GM10266 (cell line): ENCODE results near the gene HBP1.

Experiments used
- DNase-seq: peaks from one replicate; pipeline ENCODE4 v3.0.0; 2012; ENCODE audit errors: extremely low spot score
- TF ChIP-seq, protein P1 (sequence below): IDR thresholded peaks from 2 replicates; pipeline ENCODE4 v1.5.1; 2012; ENCODE audit warnings: mild to moderate bottlenecking, low read depth; ENCODE audit not compliant: control insufficient read depth, insufficient read depth; ENCODE audit errors: missing control alignments

Gene HBP1

DNA sequence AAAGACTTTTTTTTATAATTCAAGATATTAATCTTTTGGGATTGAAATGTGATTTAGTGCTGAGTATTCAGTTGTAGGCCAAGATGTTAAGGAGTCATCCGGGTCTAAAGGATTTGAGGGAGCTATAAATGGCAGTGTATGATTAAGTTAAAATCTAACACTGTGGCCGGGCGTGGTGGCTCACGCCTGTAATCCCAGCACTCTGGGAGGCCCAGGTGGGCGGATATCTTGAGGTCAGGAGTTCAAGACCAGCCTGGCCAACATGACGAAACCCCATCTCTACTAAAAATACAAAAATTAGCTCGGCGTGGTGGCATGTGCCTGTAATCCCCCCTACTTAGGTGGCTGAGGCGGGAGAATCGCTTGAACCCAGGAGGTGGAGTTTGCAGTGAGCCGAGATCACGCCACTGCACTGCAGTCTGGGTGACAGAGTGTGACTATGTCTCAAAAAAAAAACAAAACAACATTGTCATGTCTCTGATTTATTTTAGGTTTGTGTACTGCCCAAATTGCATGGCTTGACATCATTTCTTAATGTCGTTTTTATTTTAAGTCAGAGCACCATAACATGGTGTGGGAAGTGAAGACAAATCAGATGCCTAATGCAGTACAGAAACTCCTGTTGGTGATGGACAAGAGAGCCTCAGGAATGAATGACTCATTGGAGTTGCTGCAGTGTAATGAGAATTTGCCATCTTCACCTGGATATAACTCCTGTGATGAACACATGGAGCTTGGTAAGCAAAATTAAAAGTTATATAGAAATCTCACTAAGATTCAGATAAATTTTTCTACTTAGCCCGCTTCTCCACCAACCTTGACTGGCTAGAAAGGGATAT is 10.7 kb downstream of the HBP1 start:
- no peak for DNase-seq
- TF ChIP-seq, protein P1, sequence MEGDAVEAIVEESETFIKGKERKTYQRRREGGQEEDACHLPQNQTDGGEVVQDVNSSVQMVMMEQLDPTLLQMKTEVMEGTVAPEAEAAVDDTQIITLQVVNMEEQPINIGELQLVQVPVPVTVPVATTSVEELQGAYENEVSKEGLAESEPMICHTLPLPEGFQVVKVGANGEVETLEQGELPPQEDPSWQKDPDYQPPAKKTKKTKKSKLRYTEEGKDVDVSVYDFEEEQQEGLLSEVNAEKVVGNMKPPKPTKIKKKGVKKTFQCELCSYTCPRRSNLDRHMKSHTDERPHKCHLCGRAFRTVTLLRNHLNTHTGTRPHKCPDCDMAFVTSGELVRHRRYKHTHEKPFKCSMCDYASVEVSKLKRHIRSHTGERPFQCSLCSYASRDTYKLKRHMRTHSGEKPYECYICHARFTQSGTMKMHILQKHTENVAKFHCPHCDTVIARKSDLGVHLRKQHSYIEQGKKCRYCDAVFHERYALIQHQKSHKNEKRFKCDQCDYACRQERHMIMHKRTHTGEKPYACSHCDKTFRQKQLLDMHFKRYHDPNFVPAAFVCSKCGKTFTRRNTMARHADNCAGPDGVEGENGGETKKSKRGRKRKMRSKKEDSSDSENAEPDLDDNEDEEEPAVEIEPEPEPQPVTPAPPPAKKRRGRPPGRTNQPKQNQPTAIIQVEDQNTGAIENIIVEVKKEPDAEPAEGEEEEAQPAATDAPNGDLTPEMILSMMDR = no peak

DNA sequence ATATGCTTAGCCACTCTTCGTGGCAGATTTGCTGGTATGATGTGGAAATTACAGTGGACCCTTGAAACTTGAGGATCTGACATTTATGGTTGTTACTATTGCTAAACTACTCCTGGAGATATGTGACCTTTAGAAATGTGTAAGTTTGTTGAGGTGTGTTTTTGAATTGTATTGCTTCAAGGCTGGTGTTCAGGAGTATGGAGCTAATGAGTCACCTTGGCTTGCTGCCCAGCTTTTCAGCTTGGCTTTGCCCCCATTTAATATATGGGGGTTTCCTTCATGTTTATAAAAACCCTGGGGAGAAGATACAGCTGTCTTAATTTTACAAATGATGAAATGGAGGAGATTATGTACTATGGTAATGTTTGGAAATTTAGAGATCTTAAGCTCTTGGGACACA is 11.6 kb downstream of the HBP1 start:
- TF ChIP-seq, protein P1 = no peak
- no peak for DNase-seq

DNA sequence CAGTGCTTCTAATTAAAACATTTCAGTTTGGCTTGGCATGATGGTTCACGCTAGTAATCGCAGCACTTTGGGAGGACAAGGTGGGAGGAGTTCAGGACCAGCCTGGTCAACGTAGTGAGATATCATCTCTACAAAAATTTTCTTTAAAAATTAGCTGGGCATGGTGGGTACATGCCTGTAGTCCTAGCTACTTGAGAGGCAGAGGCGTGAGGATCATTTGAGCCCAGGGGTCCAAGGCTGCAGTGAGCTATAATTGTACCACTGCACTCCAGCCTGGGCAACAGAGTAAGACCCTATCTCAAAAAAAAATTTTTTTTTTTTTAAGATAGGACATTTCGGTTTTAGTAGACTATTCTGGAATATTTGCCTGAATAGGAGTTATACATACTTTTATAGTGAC is 12.4 kb downstream of the HBP1 start:
- DNase-seq = no peak
- TF ChIP-seq, protein P1 = no peak

DNA sequence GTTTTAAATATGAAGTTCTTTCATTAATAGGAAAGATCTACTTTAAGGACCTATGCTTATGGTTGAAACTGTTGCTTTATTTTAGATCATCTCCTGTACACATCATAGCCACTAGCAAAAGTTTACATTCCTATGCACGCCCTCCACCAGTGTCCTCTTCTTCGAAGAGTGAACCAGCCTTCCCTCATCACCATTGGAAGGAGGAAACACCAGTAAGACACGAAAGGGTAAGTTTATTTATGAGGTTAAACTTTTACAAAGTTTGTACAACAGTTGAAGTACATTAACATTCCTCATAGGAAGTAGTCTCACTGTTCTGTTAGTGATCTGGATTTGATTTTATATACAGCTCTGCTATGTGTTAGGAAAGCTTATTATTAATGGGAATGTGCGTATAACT is 16.9 kb downstream of the HBP1 start:
- TF ChIP-seq, protein P1 = no peak
- no peak for DNase-seq

DNA sequence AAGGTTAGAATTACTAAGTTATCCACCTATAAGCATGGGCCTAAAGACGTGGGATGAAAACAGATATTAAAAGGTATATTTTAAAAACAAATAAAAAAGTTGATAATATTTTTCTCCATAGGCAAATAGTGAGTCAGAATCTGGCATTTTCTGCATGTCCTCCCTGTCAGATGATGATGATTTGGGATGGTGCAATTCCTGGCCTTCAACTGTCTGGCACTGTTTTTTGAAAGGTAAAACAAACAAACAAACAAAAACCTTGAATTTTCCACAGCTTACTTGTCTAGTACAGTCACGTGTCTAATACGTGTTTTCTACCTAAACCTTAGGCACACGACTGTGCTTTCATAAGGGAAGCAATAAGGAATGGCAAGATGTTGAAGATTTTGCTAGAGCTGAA is 17.4 kb downstream of the HBP1 start:
- DNase-seq = no peak
- TF ChIP-seq, protein P1 = no peak

DNA sequence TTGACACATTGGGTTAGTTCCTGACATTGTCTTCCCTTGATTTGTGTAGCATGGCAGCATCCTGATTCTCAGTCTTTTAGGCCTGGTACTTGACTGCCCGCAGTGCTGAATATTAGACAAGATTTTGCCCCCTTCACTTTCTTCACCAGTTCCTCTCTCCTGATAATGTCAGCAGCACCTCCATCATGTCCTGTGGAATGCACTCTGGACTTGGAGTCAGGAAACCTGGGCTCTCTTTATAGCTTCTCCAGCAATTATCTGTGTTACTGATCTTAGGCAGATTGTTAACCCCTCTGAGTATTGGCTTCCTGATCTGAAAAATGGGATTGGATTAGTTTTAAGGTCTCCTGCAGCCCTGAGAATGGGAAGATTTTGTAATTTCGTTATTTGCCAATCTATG is 19.0 kb downstream of the HBP1 start:
- DNase-seq = no peak
- TF ChIP-seq, protein P1 = no peak

DNA sequence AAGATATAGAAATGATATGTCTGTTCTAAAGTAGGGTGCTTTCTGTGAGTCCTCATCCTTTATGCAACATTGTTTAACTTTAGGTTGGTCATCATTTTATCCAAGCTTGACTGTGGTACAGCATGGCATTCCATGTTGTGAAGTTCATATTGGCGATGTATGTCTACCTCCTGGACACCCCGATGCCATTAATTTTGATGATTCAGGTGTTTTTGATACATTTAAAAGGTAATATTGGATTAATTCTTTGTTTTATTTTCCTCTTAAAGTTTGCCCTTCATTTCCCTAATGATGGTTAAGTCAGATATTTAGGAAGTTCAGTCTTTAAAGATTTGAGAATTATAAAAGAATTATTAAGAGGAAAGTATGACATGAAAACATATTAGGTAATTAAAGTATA is 21.3 kb downstream of the HBP1 start:
- TF ChIP-seq, protein P1 = no peak
- DNase-seq = no peak
